ENCODE data around the gene TMPRSS2.
"Not testable (repeated sequence)": the region's sequence is repeated elsewhere in the genome, so short reads cannot be mapped to it uniquely, and the experiment has no call there.

The TMPRSS2 gene

GRCh38 chr21:41425588-41425953 lies 82.4 kb downstream of the TMPRSS2 start (continued):
- TF ChIP-seq REPIN1 (tag by site-specific recombination; IDR thresholded peaks at IDR 0.05; ENCODE audit: low read depth), result no peak
- no peak for TF ChIP-seq ZNF16 (tag by site-specific recombination; IDR thresholded peaks at IDR 0.05; ENCODE audit: low read depth)
- no peak for TF ChIP-seq ZBTB17 (tag by site-specific recombination; IDR thresholded peaks at IDR 0.05)
- no peak for TF ChIP-seq ZNF398 (tag by site-specific recombination; IDR thresholded peaks at IDR 0.05)
- TF ChIP-seq ZNF324 (tag by site-specific recombination; IDR thresholded peaks at IDR 0.05), result no peak
- no peak for TF ChIP-seq ZBTB48 (tag by site-specific recombination; IDR thresholded peaks at IDR 0.05)
- no peak for TF ChIP-seq ZBTB1 (tag by site-specific recombination; IDR thresholded peaks at IDR 0.05)
- no peak for TF ChIP-seq ZSCAN16 (tag by site-specific recombination; IDR thresholded peaks at IDR 0.05)
- no peak for TF ChIP-seq ZBTB6 (tag by site-specific recombination; IDR thresholded peaks at IDR 0.05)
- no peak for TF ChIP-seq ZNF561 (tag by site-specific recombination; IDR thresholded peaks at IDR 0.05; ENCODE audit: borderline replicate concordance)

GRCh38 chr21:41423305-41423636 lies 84.7 kb downstream of the TMPRSS2 start:
- H3K4me3 ChIP-seq (ENCODE audit: low read depth, low read length); H3K4me1 ChIP-seq (ENCODE audit: control insufficient read depth, insufficient read depth, low read length); POLR2A ChIA-PET; H3K36me3 ChIP-seq (ENCODE audit: control insufficient read depth in 2 of 2, insufficient read depth in 1 of 2, low read length in 2 of 2); H3K27ac ChIP-seq (ENCODE audit: extremely low read depth, low read depth, low read length); H3K9me3 ChIP-seq (ENCODE audit: control insufficient read depth, insufficient read depth, low read depth, low read length): not testable (repeated sequence)
- CTCF ChIA-PET, result interaction anchor here (0.6 to 1.3 kb wide), 2 partner anchors 140 to 256 kb away, joined by 5 read pairs; no protein-coding TSS in a partner anchor

- no peak overlapping the region for H3K4me3 ChIP-seq (ENCODE audit: low read depth, low read length)
- POLR2A ChIA-PET, result no interaction called here
- no peak for TF ChIP-seq ZNF16 (tag by site-specific recombination; IDR thresholded peaks at IDR 0.05; ENCODE audit: low read depth)
- TF ChIP-seq ZNF274 (IDR thresholded peaks at IDR 0.05; ENCODE audit: low read length), result no peak
- no peak for TF ChIP-seq ZNF274 (tag by site-specific recombination; IDR thresholded peaks at IDR 0.05; ENCODE audit: borderline replicate concordance)
- no peak overlapping the region for H3K27ac ChIP-seq (ENCODE audit: extremely low read depth, low read depth, low read length)
- no peaks in the 10 kb centered on the region for H3K9me3 ChIP-seq (ENCODE audit: control insufficient read depth, insufficient read depth, low read depth, low read length)
- CTCF ChIA-PET, result interaction anchor here (0.6 to 1.3 kb wide), 2 partner anchors 139 to 144 kb away, joined by 3 to 5 read pairs; no protein-coding TSS in a partner anchor
- no peaks in the 10 kb centered on the region for H3K36me3 ChIP-seq (ENCODE audit: control insufficient read depth in 2 of 2, insufficient read depth in 1 of 2, low read length in 2 of 2)
- 0 out of 2 replicates have a peak, but pooled peaks cover 3% of the 10 kb centered on the region for H3K4me1 ChIP-seq (ENCODE audit: control insufficient read depth, insufficient read depth, low read length)
These were observed 85.2 kb downstream of the TMPRSS2 start for GRCh38 chr21:41422546-41423304.

GRCh38 chr21:41420998-41421397 lies 87.0 kb downstream of the TMPRSS2 start:
- H3K9me3 ChIP-seq (ENCODE audit: control insufficient read depth, insufficient read depth, low read depth, low read length); H3K36me3 ChIP-seq (ENCODE audit: control insufficient read depth in 2 of 2, insufficient read depth in 1 of 2, low read length in 2 of 2); CTCF ChIA-PET; H3K4me1 ChIP-seq (ENCODE audit: control insufficient read depth, insufficient read depth, low read length); POLR2A ChIA-PET; H3K4me3 ChIP-seq (ENCODE audit: low read depth, low read length): not testable (repeated sequence)
- TF ChIP-seq PRDM10 (tag by site-specific recombination; IDR thresholded peaks at IDR 0.05), result peak; percentile 68
- TF ChIP-seq ZNF335 (tag by site-specific recombination; conservative IDR thresholded peaks at IDR 0.05), result peak; percentile 11; the same call in 1 of the 2 replicates
- H3K27ac ChIP-seq (ENCODE audit: extremely low read depth, low read depth, low read length), result peak overlapping the region; percentile 84; the same call in 1 of the 2 replicates

Data from HEK293 (cell line).